ENCODE data around the gene GFAP. TPM values are rescaled to one million over a fixed set of nuclear protein-coding genes. Genes with fewer than 3 reads are reported as not detected.

GFAP gene
- total and polyA plus RNA-seq, 12 donors, result 0.39 to 9.1 (median 1.4) TPM; not detected in 1

GRCh38 chr17:44904001-44904984, 11.0 kb downstream of the GFAP start:
- peaks cover 16 to 19% of the 10 kb centered on the region in 2 donors for H3K4me1 ChIP-seq (replicated peaks in 1 of 2)
- TF ChIP-seq POLR2A (IDR thresholded peaks at IDR 0.05), result no peak
- TF ChIP-seq, protein P1, sequence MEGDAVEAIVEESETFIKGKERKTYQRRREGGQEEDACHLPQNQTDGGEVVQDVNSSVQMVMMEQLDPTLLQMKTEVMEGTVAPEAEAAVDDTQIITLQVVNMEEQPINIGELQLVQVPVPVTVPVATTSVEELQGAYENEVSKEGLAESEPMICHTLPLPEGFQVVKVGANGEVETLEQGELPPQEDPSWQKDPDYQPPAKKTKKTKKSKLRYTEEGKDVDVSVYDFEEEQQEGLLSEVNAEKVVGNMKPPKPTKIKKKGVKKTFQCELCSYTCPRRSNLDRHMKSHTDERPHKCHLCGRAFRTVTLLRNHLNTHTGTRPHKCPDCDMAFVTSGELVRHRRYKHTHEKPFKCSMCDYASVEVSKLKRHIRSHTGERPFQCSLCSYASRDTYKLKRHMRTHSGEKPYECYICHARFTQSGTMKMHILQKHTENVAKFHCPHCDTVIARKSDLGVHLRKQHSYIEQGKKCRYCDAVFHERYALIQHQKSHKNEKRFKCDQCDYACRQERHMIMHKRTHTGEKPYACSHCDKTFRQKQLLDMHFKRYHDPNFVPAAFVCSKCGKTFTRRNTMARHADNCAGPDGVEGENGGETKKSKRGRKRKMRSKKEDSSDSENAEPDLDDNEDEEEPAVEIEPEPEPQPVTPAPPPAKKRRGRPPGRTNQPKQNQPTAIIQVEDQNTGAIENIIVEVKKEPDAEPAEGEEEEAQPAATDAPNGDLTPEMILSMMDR (IDR thresholded peaks at IDR 0.05), result no peak
- H3K36me3 ChIP-seq (replicated peaks in 1 of 2), result no peaks in the 10 kb centered on the region
- intact Hi-C loops (cut with DNase I), result no loop called here
- H3K9me3 ChIP-seq (replicated peaks in 1 of 3), result no peaks in the 10 kb centered on the region
- no peak overlapping the region for H3K27ac ChIP-seq
- 92 to 98% (median 93%) methylated on average over 19 to 35 of the region's 35 CpGs for WGBS, 4 donors
- H3K27me3 ChIP-seq, result no peaks in the 10 kb centered on the region
- DNase-seq, result peak in 1 of 7 donors; percentile 14
- no peak overlapping the region for H3K4me3 ChIP-seq

GRCh38 chr17:44903012-44903685, 12.2 kb downstream of the GFAP start:
- intact Hi-C loops (cut with DNase I), result no loop called here
- Histone ChIP-seq H3K4me1 (replicated peaks in 1 of 2) (peaks cover 22 to 24% of the 10 kb centered on the region in 2 donors), H3K9me3 (replicated peaks in 1 of 3) (no peaks in the 10 kb centered on the region), H3K27me3 (no peaks in the 10 kb centered on the region), H3K4me3 (no peak overlapping the region), H3K27ac (no peak overlapping the region), H3K36me3 (replicated peaks in 1 of 2) (no peaks in the 10 kb centered on the region)
- 71 to 80% (median 75%) methylated on average over 8 of the region's 8 CpGs for WGBS, 4 donors
- TF ChIP-seq, protein P1 (IDR thresholded peaks at IDR 0.05), result no peak
- no peak for TF ChIP-seq POLR2A (IDR thresholded peaks at IDR 0.05)
- DNase-seq, result peak in 2 of 7 donors; percentile 14 to 16

- intact Hi-C loops (cut with DNase I), result no loop called here
- Histone ChIP-seq H3K4me1 (replicated peaks in 1 of 2) (peaks cover 24 to 33% of the 10 kb centered on the region in 2 donors), H3K36me3 (replicated peaks in 1 of 2) (no peaks in the 10 kb centered on the region), H3K9me3 (replicated peaks in 1 of 3) (no peaks in the 10 kb centered on the region), H3K4me3 (no peak overlapping the region), H3K27me3 (no peaks in the 10 kb centered on the region), H3K27ac (peak overlapping the region in 3 of 5 donors; percentile 28 to 97 (median 96))
- WGBS, 4 donors, result 89 to 93% (median 91%) methylated on average over 11 to 17 of the region's 17 CpGs
- DNase-seq, result peak in 2 of 7 donors; percentile 18 to 21
- TF ChIP-seq, protein P1 (IDR thresholded peaks at IDR 0.05), result no peak
- no peak for TF ChIP-seq POLR2A (IDR thresholded peaks at IDR 0.05)
Observed at GRCh38 chr17:44902135-44902760, 13.1 kb downstream of the GFAP start.
